ENCODE data around the gene OR4D10. TPM values are rescaled to one million over a fixed set of nuclear protein-coding genes. Genes with fewer than 3 reads are reported as not detected.
A peak's percentile ranks its signal among the peaks of the same experiment; 100 is the strongest.

The OR4D10 gene
- total RNA-seq, 1 donor from 2014 or later = not detected

DNA sequence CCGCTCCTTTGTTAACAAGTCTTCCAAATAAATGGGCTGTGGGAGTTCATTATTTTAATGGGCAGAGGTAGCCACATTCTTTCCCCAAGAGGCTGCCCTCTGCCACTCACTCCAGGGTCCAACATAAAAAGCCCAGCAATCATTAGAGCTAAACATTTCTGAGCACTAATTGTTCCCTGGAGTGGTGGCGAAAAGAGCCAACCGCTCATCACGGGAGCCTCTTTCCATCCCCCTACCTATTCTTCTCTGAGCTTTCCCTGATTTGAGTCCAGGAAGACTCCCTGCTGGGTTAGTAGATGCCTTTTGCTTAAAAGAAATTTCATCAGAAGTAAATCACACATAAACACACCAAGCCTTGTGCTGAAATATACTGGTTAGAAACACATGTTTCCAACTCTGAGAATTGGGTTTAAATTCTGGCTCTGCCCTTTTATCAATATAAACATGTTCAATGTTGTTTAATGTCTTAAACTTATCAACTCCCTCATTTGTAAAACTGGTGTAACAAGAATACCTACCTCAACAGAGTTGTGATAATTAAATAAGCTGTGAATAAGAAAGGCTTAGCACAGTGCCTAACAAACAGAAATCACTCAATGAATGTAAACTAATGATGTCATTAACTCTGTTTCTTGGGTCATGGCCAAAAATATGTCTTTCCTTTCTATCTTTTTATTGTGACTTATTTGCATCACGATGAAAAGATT lies 46.6 kb upstream of the OR4D10 start, which contains the start of gene OR5A2:
TSS of gene OR5A2 (minus strand) at position 53 of the 707 bp plus-strand sequence. CDS start 3,460 bp downstream, outside the sequence.
- H3K27ac ChIP-seq = peak within 1 kb of the TSS; percentile 82
- H4K20me1 ChIP-seq (ENCODE audit: low read depth) = no peaks in the 10 kb centered on the region
- H3K79me2 ChIP-seq (ENCODE audit: low read depth) = no peaks in the 10 kb centered on the region
- H3F3A ChIP-seq (ENCODE audit: low read depth) = peaks cover 18% of the 10 kb centered on the region
- Mint-ChIP-seq H3K36me3 (peaks cover 2% of the 10 kb centered on the region), H3K4me1 (peaks cover 23% of the 10 kb centered on the region), H3K9me3 (peaks cover 8% of the 10 kb centered on the region), H3K4me3 (peak within 1 kb of the TSS; percentile 19), H3K27me3 (ENCODE audit: insufficient read depth, low read depth) (peaks cover 5% of the 10 kb centered on the region), H3K27ac (peak within 1 kb of the TSS; percentile 74)
- peak within 1 kb of the TSS; percentile 66 for H2AFZ ChIP-seq (replicated peaks)
- no peaks in the 10 kb centered on the region for H3K9me3 ChIP-seq (ENCODE audit: low read depth)
- H3K36me3 ChIP-seq = no peaks in the 10 kb centered on the region
- H3K4me2 ChIP-seq = peak within 1 kb of the TSS; percentile 63
- no peak for TF ChIP-seq EZH2 (IDR thresholded peaks at IDR 0.05)
- TF ChIP-seq EZH2phosphoT487 (IDR thresholded peaks at IDR 0.05) = no peak
- no peak for TF ChIP-seq CTCF (IDR thresholded peaks at IDR 0.05)
- peaks cover 35% of the 10 kb centered on the region for H3K4me1 ChIP-seq
- H3K27me3 ChIP-seq = no peaks in the 10 kb centered on the region
- peak within 1 kb of the TSS; percentile 16 for H3K4me3 ChIP-seq
- DNase-seq (ENCODE audit: low spot score) = peak; percentile 84
- H3K9ac ChIP-seq = no peak within 1 kb of the TSS

- Histone ChIP-seq H3K4me3 (peak overlapping the region; percentile 7), H3K27me3 (no peaks in the 10 kb centered on the region), H2AFZ (replicated peaks) (no peak overlapping the region), H3K9me3 (ENCODE audit: low read depth) (no peaks in the 10 kb centered on the region), H3K79me2 (ENCODE audit: low read depth) (no peaks in the 10 kb centered on the region), H4K20me1 (ENCODE audit: low read depth) (no peaks in the 10 kb centered on the region), H3F3A (ENCODE audit: low read depth) (peaks cover 18% of the 10 kb centered on the region), H3K4me2 (peak overlapping the region; percentile 63), H3K36me3 (no peaks in the 10 kb centered on the region), H3K9ac (no peak overlapping the region), H3K27ac (peak overlapping the region; percentile 82), H3K4me1 (peaks cover 35% of the 10 kb centered on the region)
- Mint-ChIP-seq H3K27ac (no peak overlapping the region), H3K36me3 (peaks cover 2% of the 10 kb centered on the region), H3K9me3 (peaks cover 8% of the 10 kb centered on the region), H3K4me1 (peaks cover 23% of the 10 kb centered on the region), H3K4me3 (peak overlapping the region; percentile 19), H3K27me3 (ENCODE audit: insufficient read depth, low read depth) (peaks cover 5% of the 10 kb centered on the region)
- no peak for TF ChIP-seq CTCF (IDR thresholded peaks at IDR 0.05)
- no peak for TF ChIP-seq EZH2phosphoT487 (IDR thresholded peaks at IDR 0.05)
- TF ChIP-seq EZH2 (IDR thresholded peaks at IDR 0.05) = no peak
- no peak for DNase-seq (ENCODE audit: low spot score)
Observed at GRCh38 chr11:59427068-59427382, 46.1 kb upstream of the OR4D10 start.

DNA sequence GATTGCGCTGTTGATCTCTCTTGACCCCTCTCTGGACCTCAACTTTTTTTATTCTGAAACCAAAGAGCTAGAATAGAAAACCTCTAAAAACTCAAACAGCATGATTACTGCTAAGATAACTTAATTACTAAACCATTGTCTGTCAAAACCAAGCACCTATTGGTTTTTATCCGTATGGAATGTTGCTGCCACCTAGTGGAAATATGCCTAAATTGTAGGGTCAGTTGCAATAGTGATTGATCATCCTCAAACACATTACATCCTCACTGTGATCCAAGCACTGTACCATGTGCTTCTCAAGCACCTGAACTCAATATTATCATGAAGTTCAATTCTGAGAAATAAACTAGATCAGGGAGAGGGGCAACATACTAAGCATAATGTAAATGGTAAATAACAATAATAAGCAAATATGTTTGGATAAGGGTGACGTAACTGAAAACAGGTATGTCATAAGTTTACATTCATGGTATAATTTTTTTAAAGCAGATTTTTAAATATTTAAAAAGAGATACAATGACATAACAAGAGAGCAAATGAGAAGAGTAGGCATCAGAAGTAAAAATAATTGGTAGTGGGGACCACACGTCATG lies 43.1 kb upstream of the OR4D10 start:
- Histone ChIP-seq H3K9me3 (ENCODE audit: low read depth) (no peaks in the 10 kb centered on the region), H3K4me1 (peaks cover 30% of the 10 kb centered on the region), H3K36me3 (no peaks in the 10 kb centered on the region), H3K27me3 (no peaks in the 10 kb centered on the region), H3K79me2 (ENCODE audit: low read depth) (no peaks in the 10 kb centered on the region), H3F3A (ENCODE audit: low read depth) (peaks cover 18% of the 10 kb centered on the region), H3K4me2 (no peak overlapping the region), H2AFZ (replicated peaks) (no peak overlapping the region), H3K9ac (no peak overlapping the region), H3K27ac (no peak overlapping the region), H3K4me3 (no peak overlapping the region), H4K20me1 (ENCODE audit: low read depth) (no peaks in the 10 kb centered on the region)
- Mint-ChIP-seq H3K4me1 (peaks cover 18% of the 10 kb centered on the region), H3K27ac (no peak overlapping the region), H3K9me3 (peaks cover 5% of the 10 kb centered on the region), H3K36me3 (no peaks in the 10 kb centered on the region), H3K27me3 (ENCODE audit: insufficient read depth, low read depth) (peaks cover 5% of the 10 kb centered on the region), H3K4me3 (no peak overlapping the region)
- peak; percentile 79 for DNase-seq (ENCODE audit: low spot score)
- TF ChIP-seq EZH2 (IDR thresholded peaks at IDR 0.05) (no peak), CTCF (IDR thresholded peaks at IDR 0.05) (peak; percentile 94)
